ENCODE results near the gene MAML2. TPM values are rescaled to one million over a fixed set of nuclear protein-coding genes. Genes with fewer than 3 reads are reported as not detected.

MAML2 gene
- total RNA-seq, 1 donor from 2014 or later: 1.3 TPM

DNA sequence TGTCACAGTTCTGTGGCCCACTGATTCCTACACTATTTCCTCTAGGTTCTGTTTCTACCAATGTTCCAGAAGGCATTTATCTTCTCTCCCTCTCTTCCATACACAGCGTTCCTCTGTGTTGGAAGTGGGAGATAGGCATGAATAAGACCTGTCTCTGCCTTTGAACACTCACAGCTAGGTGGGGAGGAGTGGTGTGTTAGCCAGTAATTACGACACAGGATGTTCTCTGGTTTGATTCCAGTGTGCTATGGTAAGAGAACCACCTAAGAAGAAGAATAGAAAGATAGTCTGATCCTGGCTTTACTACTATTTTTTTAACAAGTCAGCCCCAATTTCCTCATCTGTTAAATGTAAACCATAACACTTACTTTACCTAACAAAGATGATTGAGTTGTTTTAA, 218.8 kb downstream of the MAML2 start:
- no peaks in the 10 kb centered on the region for H3K27me3 ChIP-seq (ENCODE audit: control insufficient read depth, insufficient read depth, low read length)
- H3K36me3 ChIP-seq (ENCODE audit: control insufficient read depth, insufficient read depth, low read length): no peaks in the 10 kb centered on the region
- no peak overlapping the region for H3K4me3 ChIP-seq (ENCODE audit: low read depth, low read length)
- DNase-seq (ENCODE audit: low read depth): peak; percentile 42
- TF ChIP-seq CTCF (IDR thresholded peaks at IDR 0.05; ENCODE audit: insufficient read depth, low read length, severe bottlenecking): no peak
- no peak for FAIRE-seq

GRCh38 chr11:96123301-96123700, 219.7 kb downstream of the MAML2 start:
- TF ChIP-seq CTCF (IDR thresholded peaks at IDR 0.05; ENCODE audit: insufficient read depth, low read length, severe bottlenecking): no peak
- no peak for DNase-seq (ENCODE audit: low read depth)
- no peak for FAIRE-seq
- Histone ChIP-seq H3K36me3 (ENCODE audit: control insufficient read depth, insufficient read depth, low read length) (no peaks in the 10 kb centered on the region), H3K4me3 (ENCODE audit: low read depth, low read length) (no peak overlapping the region), H3K27me3 (ENCODE audit: control insufficient read depth, insufficient read depth, low read length) (no peaks in the 10 kb centered on the region)

- Histone ChIP-seq H3K27me3 (ENCODE audit: control insufficient read depth, insufficient read depth, low read length) (no peaks in the 10 kb centered on the region), H3K36me3 (ENCODE audit: control insufficient read depth, insufficient read depth, low read length) (no peaks in the 10 kb centered on the region), H3K4me3 (ENCODE audit: low read depth, low read length) (no peak overlapping the region)
- TF ChIP-seq CTCF (IDR thresholded peaks at IDR 0.05; ENCODE audit: insufficient read depth, low read length, severe bottlenecking): no peak
- FAIRE-seq: peak; percentile 55
- DNase-seq (ENCODE audit: low read depth): peak; percentile 98
These were observed 220.4 kb downstream of the MAML2 start for GRCh38 chr11:96122601-96123074.

DNA sequence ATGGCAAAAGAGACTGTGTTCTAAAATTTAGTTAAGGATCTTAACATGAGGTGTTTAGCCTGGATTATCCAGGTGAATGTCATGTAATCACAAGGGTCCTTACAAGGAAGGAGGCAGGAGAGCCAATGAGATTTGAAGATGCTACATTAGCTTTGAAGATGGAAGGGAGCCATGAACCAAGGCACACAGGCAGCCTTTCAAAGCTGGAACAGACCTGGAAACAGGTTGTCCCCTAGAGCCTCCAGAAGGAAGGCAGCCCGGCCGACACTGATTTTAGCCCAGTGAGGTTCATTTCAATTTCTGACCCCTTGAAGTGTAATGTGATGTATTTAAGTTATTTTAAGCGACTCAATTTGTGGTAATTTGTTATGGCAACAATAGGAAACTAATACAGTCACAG, 223.8 kb downstream of the MAML2 start:
- TF ChIP-seq CTCF (IDR thresholded peaks at IDR 0.05; ENCODE audit: insufficient read depth, low read length, severe bottlenecking): no peak
- Histone ChIP-seq H3K4me3 (ENCODE audit: low read depth, low read length) (no peak overlapping the region), H3K36me3 (ENCODE audit: control insufficient read depth, insufficient read depth, low read length) (no peaks in the 10 kb centered on the region), H3K27me3 (ENCODE audit: control insufficient read depth, insufficient read depth, low read length) (no peaks in the 10 kb centered on the region)
- no peak for DNase-seq (ENCODE audit: low read depth)
- no peak for FAIRE-seq

DNA sequence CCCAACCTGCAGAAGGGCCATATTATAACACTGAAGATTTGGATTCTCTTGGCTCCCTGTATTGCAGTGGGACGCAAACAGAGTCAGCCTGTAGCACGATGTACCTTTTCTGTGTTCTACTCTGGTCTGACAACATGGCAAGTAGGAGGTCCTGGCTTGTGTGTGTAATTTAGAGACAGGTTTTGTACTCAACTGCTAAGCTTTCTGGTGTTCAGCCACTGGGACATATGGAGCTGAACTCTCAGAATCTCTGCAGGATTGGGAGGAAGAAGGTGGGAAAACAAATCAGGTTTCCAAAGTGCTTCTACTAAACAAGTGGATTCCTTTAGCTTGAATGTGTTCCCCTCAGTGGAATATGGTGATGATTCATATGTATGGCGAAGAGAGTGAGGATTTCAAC, 226.6 kb downstream of the MAML2 start:
- no peak for FAIRE-seq
- H3K27me3 ChIP-seq (ENCODE audit: control insufficient read depth, insufficient read depth, low read length): no peaks in the 10 kb centered on the region
- no peak for TF ChIP-seq CTCF (IDR thresholded peaks at IDR 0.05; ENCODE audit: insufficient read depth, low read length, severe bottlenecking)
- H3K36me3 ChIP-seq (ENCODE audit: control insufficient read depth, insufficient read depth, low read length): no peaks in the 10 kb centered on the region
- DNase-seq (ENCODE audit: low read depth): no peak
- no peak overlapping the region for H3K4me3 ChIP-seq (ENCODE audit: low read depth, low read length)
